ENCODE measurements around the gene UMODL1. TPM values are rescaled to one million over a fixed set of nuclear protein-coding genes. Genes with fewer than 3 reads are reported as not detected.

Gene UMODL1
- total RNA-seq, 1 donor from 2014 or later: not detected

DNA sequence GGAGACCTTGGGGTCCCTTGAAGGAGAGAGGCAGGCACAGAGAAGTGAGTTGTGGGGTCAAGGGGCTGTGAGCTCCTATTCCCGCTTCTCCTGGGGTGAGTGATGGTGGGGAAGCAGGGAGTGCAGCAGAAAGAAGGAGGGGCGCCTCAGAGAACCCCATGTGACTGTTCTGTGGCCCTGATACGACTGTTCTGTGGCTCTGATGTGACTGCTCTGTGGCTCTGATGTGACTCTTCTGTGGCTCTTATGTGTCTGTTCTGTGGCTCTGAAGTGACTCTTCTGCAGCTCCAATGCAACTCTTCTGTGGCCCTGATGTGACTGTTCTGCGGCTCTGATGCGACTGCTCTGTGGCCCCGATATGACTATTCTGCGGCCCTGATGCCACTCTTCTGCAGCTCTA, 29.9 kb upstream of the UMODL1 start:
- TF ChIP-seq, protein P1, sequence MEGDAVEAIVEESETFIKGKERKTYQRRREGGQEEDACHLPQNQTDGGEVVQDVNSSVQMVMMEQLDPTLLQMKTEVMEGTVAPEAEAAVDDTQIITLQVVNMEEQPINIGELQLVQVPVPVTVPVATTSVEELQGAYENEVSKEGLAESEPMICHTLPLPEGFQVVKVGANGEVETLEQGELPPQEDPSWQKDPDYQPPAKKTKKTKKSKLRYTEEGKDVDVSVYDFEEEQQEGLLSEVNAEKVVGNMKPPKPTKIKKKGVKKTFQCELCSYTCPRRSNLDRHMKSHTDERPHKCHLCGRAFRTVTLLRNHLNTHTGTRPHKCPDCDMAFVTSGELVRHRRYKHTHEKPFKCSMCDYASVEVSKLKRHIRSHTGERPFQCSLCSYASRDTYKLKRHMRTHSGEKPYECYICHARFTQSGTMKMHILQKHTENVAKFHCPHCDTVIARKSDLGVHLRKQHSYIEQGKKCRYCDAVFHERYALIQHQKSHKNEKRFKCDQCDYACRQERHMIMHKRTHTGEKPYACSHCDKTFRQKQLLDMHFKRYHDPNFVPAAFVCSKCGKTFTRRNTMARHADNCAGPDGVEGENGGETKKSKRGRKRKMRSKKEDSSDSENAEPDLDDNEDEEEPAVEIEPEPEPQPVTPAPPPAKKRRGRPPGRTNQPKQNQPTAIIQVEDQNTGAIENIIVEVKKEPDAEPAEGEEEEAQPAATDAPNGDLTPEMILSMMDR (IDR thresholded peaks at IDR 0.05): no peak
- TF ChIP-seq EZH2phosphoT487 (IDR thresholded peaks at IDR 0.05): no peak
- no peak for TF ChIP-seq EZH2 (IDR thresholded peaks at IDR 0.05)
- no peaks in the 10 kb centered on the region for H3K36me3 Mint-ChIP-seq
- H3K36me3 ChIP-seq: no peaks in the 10 kb centered on the region
- H3F3A ChIP-seq (ENCODE audit: low read depth): no peaks in the 10 kb centered on the region
- H3K27me3 Mint-ChIP-seq (ENCODE audit: insufficient read depth, low read depth): peaks cover 19% of the 10 kb centered on the region
- peaks cover 3% of the 10 kb centered on the region for H3K9me3 Mint-ChIP-seq
- H3K9ac ChIP-seq: no peak overlapping the region
- no peaks in the 10 kb centered on the region for H3K9me3 ChIP-seq (ENCODE audit: low read depth)
- no peaks in the 10 kb centered on the region for H4K20me1 ChIP-seq (ENCODE audit: low read depth)
- H3K27ac Mint-ChIP-seq: peak overlapping the region; percentile 65
- H3K4me1 ChIP-seq: no peaks in the 10 kb centered on the region
- no peaks in the 10 kb centered on the region for H3K79me2 ChIP-seq (ENCODE audit: low read depth)
- no peaks in the 10 kb centered on the region for H3K27me3 ChIP-seq
- H3K4me3 ChIP-seq: no peak overlapping the region
- peaks cover 25% of the 10 kb centered on the region for H3K4me1 Mint-ChIP-seq
- DNase-seq (ENCODE audit: low spot score): no peak
- H2AFZ ChIP-seq (replicated peaks): no peak overlapping the region
- H3K4me2 ChIP-seq: no peak overlapping the region
- no peak overlapping the region for H3K27ac ChIP-seq
- H3K4me3 Mint-ChIP-seq: peak overlapping the region; percentile 10

- Histone ChIP-seq H3K27me3 (no peaks in the 10 kb centered on the region), H3K27ac (no peak overlapping the region), H3K79me2 (ENCODE audit: low read depth) (no peaks in the 10 kb centered on the region), H3K9me3 (ENCODE audit: low read depth) (no peaks in the 10 kb centered on the region), H4K20me1 (ENCODE audit: low read depth) (no peaks in the 10 kb centered on the region), H2AFZ (replicated peaks) (no peak overlapping the region), H3K4me2 (no peak overlapping the region), H3F3A (ENCODE audit: low read depth) (no peaks in the 10 kb centered on the region), H3K9ac (no peak overlapping the region), H3K4me1 (no peaks in the 10 kb centered on the region), H3K4me3 (no peak overlapping the region), H3K36me3 (no peaks in the 10 kb centered on the region)
- Mint-ChIP-seq H3K4me3 (no peak overlapping the region), H3K36me3 (no peaks in the 10 kb centered on the region), H3K27me3 (ENCODE audit: insufficient read depth, low read depth) (peaks cover 17% of the 10 kb centered on the region), H3K4me1 (peaks cover 25% of the 10 kb centered on the region), H3K9me3 (peaks cover 3% of the 10 kb centered on the region), H3K27ac (peak overlapping the region; percentile 65)
- TF ChIP-seq, protein P1 (IDR thresholded peaks at IDR 0.05): no peak
- no peak for TF ChIP-seq EZH2 (IDR thresholded peaks at IDR 0.05)
- TF ChIP-seq EZH2phosphoT487 (IDR thresholded peaks at IDR 0.05): no peak
- no peak for DNase-seq (ENCODE audit: low spot score)
These were observed 29.4 kb upstream of the UMODL1 start for GRCh38 chr21:42041711-42042110.

- Mint-ChIP-seq H3K9me3 (peaks cover under 1% of the 10 kb centered on the region), H3K27me3 (ENCODE audit: insufficient read depth, low read depth) (peaks cover 15% of the 10 kb centered on the region), H3K27ac (peak overlapping the region; percentile 7), H3K4me1 (peaks cover 23% of the 10 kb centered on the region), H3K4me3 (no peak overlapping the region), H3K36me3 (no peaks in the 10 kb centered on the region)
- Histone ChIP-seq H3K36me3 (no peaks in the 10 kb centered on the region), H3K27ac (no peak overlapping the region), H3K4me2 (no peak overlapping the region), H3K9me3 (ENCODE audit: low read depth) (no peaks in the 10 kb centered on the region), H2AFZ (replicated peaks) (no peak overlapping the region), H3K4me3 (no peak overlapping the region), H4K20me1 (ENCODE audit: low read depth) (no peaks in the 10 kb centered on the region), H3K4me1 (no peaks in the 10 kb centered on the region), H3K27me3 (no peaks in the 10 kb centered on the region), H3K79me2 (ENCODE audit: low read depth) (no peaks in the 10 kb centered on the region), H3K9ac (no peak overlapping the region), H3F3A (ENCODE audit: low read depth) (no peaks in the 10 kb centered on the region)
- no peak for DNase-seq (ENCODE audit: low spot score)
- no peak for TF ChIP-seq EZH2 (IDR thresholded peaks at IDR 0.05)
- TF ChIP-seq, protein P1 (IDR thresholded peaks at IDR 0.05): no peak
- TF ChIP-seq EZH2phosphoT487 (IDR thresholded peaks at IDR 0.05): no peak
These were observed 28.5 kb upstream of the UMODL1 start for GRCh38 chr21:42042651-42043050.
